Dedifferentiated amniotic fluid mesenchymal stem cell (primary cell): ENCODE data around the gene PPP1R7.
"Not testable (repeated sequence)": the region's sequence is repeated elsewhere in the genome, so short reads cannot be mapped to it uniquely, and the experiment has no call there.

Experiments used
- DNase-seq: peaks from one replicate; pipeline ENCODE4 v3.0.0-alpha.2; 2016; ENCODE audit errors: extremely low spot score

The PPP1R7 gene

GRCh38 chr2:241149925-241150659 is at the start of gene PPP1R7:
PPP1R7 (plus strand) TSS chr2:241150467; CDS start chr2:241150496, 29 bp downstream.
- peak; percentile 94 for DNase-seq

GRCh38 chr2:241102239-241102803 is 47.9 kb upstream of the PPP1R7 start, which contains the start of gene MTERF4:
MTERF4 (minus strand) TSS chr2:241102287; CDS start chr2:241102273, 14 bp downstream.
- peak; percentile 70 for DNase-seq

- no peak for DNase-seq
These were observed 47.1 kb upstream of the PPP1R7 start for GRCh38 chr2:241103176-241103595.

- DNase-seq: not testable (repeated sequence)
These were observed 45.7 kb upstream of the PPP1R7 start for GRCh38 chr2:241104611-241105010.

- DNase-seq: no peak
These were observed 44.6 kb upstream of the PPP1R7 start for GRCh38 chr2:241105641-241106040.

- DNase-seq: no peak
These were observed 43.1 kb upstream of the PPP1R7 start for GRCh38 chr2:241107031-241107783.

- no peak for DNase-seq
These were observed 41.7 kb upstream of the PPP1R7 start for GRCh38 chr2:241108271-241109209.

GRCh38 chr2:241109210-241110088 is 40.8 kb upstream of the PPP1R7 start:
- DNase-seq: no peak

- DNase-seq: no peak
These were observed 40.1 kb upstream of the PPP1R7 start for GRCh38 chr2:241110089-241110606.

- no peak for DNase-seq
These were observed 39.4 kb upstream of the PPP1R7 start for GRCh38 chr2:241110607-241111439.

- DNase-seq: no peak
These were observed 38.8 kb upstream of the PPP1R7 start for GRCh38 chr2:241111440-241111805.

GRCh38 chr2:241112046-241112445 is 38.2 kb upstream of the PPP1R7 start:
- DNase-seq: no peak

GRCh38 chr2:241112592-241112991 is 37.7 kb upstream of the PPP1R7 start:
- DNase-seq: no peak

- no peak for DNase-seq
These were observed 35.4 kb upstream of the PPP1R7 start for GRCh38 chr2:241114836-241115235.

- no peak for DNase-seq
These were observed 34.9 kb upstream of the PPP1R7 start for GRCh38 chr2:241115361-241115760.

GRCh38 chr2:241116606-241117560 is 33.4 kb upstream of the PPP1R7 start:
- DNase-seq: no peak

GRCh38 chr2:241118737-241119505 is 31.3 kb upstream of the PPP1R7 start:
- no peak for DNase-seq
